ENCODE measurements around the gene PRKG1. TPM values are rescaled to one million over a fixed set of nuclear protein-coding genes. Genes with fewer than 3 reads are reported as not detected.
A peak's percentile ranks its signal among the peaks of the same experiment; 100 is the strongest.

The PRKG1 gene
- total RNA-seq, 1 donor from 2014 or later = 26.4 TPM

- Histone ChIP-seq H3K27ac (no peak overlapping the region), H2AFZ (replicated peaks) (no peak overlapping the region), H3K4me1 (peaks cover 5% of the 10 kb centered on the region), H3K9me3 (ENCODE audit: low read depth) (no peaks in the 10 kb centered on the region), H3K4me2 (no peak overlapping the region), H3K27me3 (no peaks in the 10 kb centered on the region), H4K20me1 (ENCODE audit: low read depth) (no peaks in the 10 kb centered on the region), H3K79me2 (ENCODE audit: low read depth) (no peaks in the 10 kb centered on the region), H3K4me3 (no peak overlapping the region), H3K36me3 (no peaks in the 10 kb centered on the region), H3K9ac (no peak overlapping the region), H3F3A (ENCODE audit: low read depth) (no peaks in the 10 kb centered on the region)
- no peak overlapping the region for H3K27ac Mint-ChIP-seq
- no peaks in the 10 kb centered on the region for H3K27me3 Mint-ChIP-seq (ENCODE audit: insufficient read depth, low read depth)
- no peak for TF ChIP-seq EZH2 (IDR thresholded peaks at IDR 0.05)
- TF ChIP-seq, protein P1, sequence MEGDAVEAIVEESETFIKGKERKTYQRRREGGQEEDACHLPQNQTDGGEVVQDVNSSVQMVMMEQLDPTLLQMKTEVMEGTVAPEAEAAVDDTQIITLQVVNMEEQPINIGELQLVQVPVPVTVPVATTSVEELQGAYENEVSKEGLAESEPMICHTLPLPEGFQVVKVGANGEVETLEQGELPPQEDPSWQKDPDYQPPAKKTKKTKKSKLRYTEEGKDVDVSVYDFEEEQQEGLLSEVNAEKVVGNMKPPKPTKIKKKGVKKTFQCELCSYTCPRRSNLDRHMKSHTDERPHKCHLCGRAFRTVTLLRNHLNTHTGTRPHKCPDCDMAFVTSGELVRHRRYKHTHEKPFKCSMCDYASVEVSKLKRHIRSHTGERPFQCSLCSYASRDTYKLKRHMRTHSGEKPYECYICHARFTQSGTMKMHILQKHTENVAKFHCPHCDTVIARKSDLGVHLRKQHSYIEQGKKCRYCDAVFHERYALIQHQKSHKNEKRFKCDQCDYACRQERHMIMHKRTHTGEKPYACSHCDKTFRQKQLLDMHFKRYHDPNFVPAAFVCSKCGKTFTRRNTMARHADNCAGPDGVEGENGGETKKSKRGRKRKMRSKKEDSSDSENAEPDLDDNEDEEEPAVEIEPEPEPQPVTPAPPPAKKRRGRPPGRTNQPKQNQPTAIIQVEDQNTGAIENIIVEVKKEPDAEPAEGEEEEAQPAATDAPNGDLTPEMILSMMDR (IDR thresholded peaks at IDR 0.05) = no peak
- TF ChIP-seq EZH2phosphoT487 (IDR thresholded peaks at IDR 0.05) = no peak
- no peaks in the 10 kb centered on the region for H3K36me3 Mint-ChIP-seq
- no peaks in the 10 kb centered on the region for H3K4me1 Mint-ChIP-seq
- no peaks in the 10 kb centered on the region for H3K9me3 Mint-ChIP-seq
- DNase-seq (ENCODE audit: low spot score) = no peak
- no peak overlapping the region for H3K4me3 Mint-ChIP-seq
Measured at GRCh38 chr10:51773681-51774080, 699.4 kb downstream of the PRKG1 start.

DNA sequence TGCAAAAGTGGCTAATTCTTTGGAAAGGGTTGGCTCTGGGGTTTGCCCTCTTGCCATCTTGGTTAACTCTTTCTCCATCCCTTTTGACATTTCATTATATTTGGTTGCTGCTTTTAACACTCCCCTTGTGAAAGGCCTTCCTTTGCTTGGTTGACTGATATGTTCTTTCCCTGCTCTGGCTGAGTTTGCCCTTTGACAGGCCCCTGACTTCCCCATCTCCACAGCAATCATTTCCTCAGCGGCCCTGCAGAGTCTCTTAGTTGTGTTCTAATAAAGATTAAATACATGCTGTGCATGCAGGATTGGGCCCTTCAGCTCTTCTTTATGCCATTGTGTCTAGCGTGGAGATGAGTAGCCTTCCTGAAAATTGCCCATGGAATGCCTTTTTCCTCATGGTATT lies 709.7 kb downstream of the PRKG1 start:
- no peak overlapping the region for H3K4me3 Mint-ChIP-seq
- H3K27me3 Mint-ChIP-seq (ENCODE audit: insufficient read depth, low read depth) = no peaks in the 10 kb centered on the region
- no peak overlapping the region for H3K4me3 ChIP-seq

GRCh38 chr10:51786016-51786683 lies 711.9 kb downstream of the PRKG1 start:
- H3K27me3 ChIP-seq = no peaks in the 10 kb centered on the region
- no peak overlapping the region for H3K4me3 ChIP-seq
- no peaks in the 10 kb centered on the region for H3K36me3 ChIP-seq
- Mint-ChIP-seq H3K4me1 (peaks cover 20% of the 10 kb centered on the region), H3K27me3 (ENCODE audit: insufficient read depth, low read depth) (no peaks in the 10 kb centered on the region), H3K27ac (no peak overlapping the region), H3K9me3 (peaks cover 2% of the 10 kb centered on the region), H3K36me3 (no peaks in the 10 kb centered on the region), H3K4me3 (no peak overlapping the region)
- peaks cover under 1% of the 10 kb centered on the region for H3K9me3 ChIP-seq (ENCODE audit: low read depth)
- H3K79me2 ChIP-seq (ENCODE audit: low read depth) = no peaks in the 10 kb centered on the region
- H3K27ac ChIP-seq = no peak overlapping the region
- peaks cover 10% of the 10 kb centered on the region for H3F3A ChIP-seq (ENCODE audit: low read depth)
- no peak overlapping the region for H3K9ac ChIP-seq
- DNase-seq (ENCODE audit: low spot score) = no peak
- H3K4me2 ChIP-seq = no peak overlapping the region
- H3K4me1 ChIP-seq = peaks cover 20% of the 10 kb centered on the region
- no peak for TF ChIP-seq EZH2phosphoT487 (IDR thresholded peaks at IDR 0.05)
- TF ChIP-seq, protein P1 (IDR thresholded peaks at IDR 0.05) = no peak
- TF ChIP-seq EZH2 (IDR thresholded peaks at IDR 0.05) = no peak
- no peaks in the 10 kb centered on the region for H4K20me1 ChIP-seq (ENCODE audit: low read depth)
- H2AFZ ChIP-seq (replicated peaks) = no peak overlapping the region

More for the DNA sequence above, 709.7 kb downstream of the PRKG1 start:
- H3K9ac ChIP-seq = no peak overlapping the region
- no peaks in the 10 kb centered on the region for H3K27me3 ChIP-seq
- no peak overlapping the region for H2AFZ ChIP-seq (replicated peaks)
- TF ChIP-seq, protein P1 (IDR thresholded peaks at IDR 0.05) = no peak
- TF ChIP-seq EZH2phosphoT487 (IDR thresholded peaks at IDR 0.05) = no peak
- TF ChIP-seq EZH2 (IDR thresholded peaks at IDR 0.05) = no peak
- no peaks in the 10 kb centered on the region for H3K9me3 ChIP-seq (ENCODE audit: low read depth)
- no peaks in the 10 kb centered on the region for H3K9me3 Mint-ChIP-seq
- no peaks in the 10 kb centered on the region for H4K20me1 ChIP-seq (ENCODE audit: low read depth)
- peak; percentile 8 for DNase-seq (ENCODE audit: low spot score)
- H3K27ac ChIP-seq = peak overlapping the region; percentile 9
- no peaks in the 10 kb centered on the region for H3K79me2 ChIP-seq (ENCODE audit: low read depth)
- H3K27ac Mint-ChIP-seq = peak overlapping the region; percentile 58
- H3K4me2 ChIP-seq = no peak overlapping the region
- H3K4me1 ChIP-seq = peaks cover 21% of the 10 kb centered on the region
- H3K36me3 Mint-ChIP-seq = no peaks in the 10 kb centered on the region
- H3K4me1 Mint-ChIP-seq = peaks cover 20% of the 10 kb centered on the region
- peaks cover 10% of the 10 kb centered on the region for H3F3A ChIP-seq (ENCODE audit: low read depth)
- no peaks in the 10 kb centered on the region for H3K36me3 ChIP-seq
